ENCODE results near the gene LARP4B. TPM values are rescaled to one million over a fixed set of nuclear protein-coding genes. Genes with fewer than 3 reads are reported as not detected.

LARP4B gene
- polyA plus RNA-seq, 1 donor (not counting 4 experiments of a cell fraction or from before 2014, with no cell fraction given): 39.4 TPM

GRCh38 chr10:775245-776075, 156.0 kb downstream of the LARP4B start:
- Histone ChIP-seq H3K4me3 (ENCODE audit: control insufficient read depth in 2 of 3, extremely low read depth in 1 of 3, insufficient read depth in 2 of 3, low read depth in 1 of 3, low read length in 3 of 3) (no peak overlapping the region), H2AFZ (ENCODE audit: control insufficient read depth, low read length) (no peak overlapping the region), H3K9me1 (ENCODE audit: control insufficient read depth, extremely low read depth, insufficient read depth, low read length) (no peaks in the 10 kb centered on the region), H3K79me2 (ENCODE audit: control insufficient read depth, insufficient read depth, low read length) (no peaks in the 10 kb centered on the region), H3K36me3 (ENCODE audit: control insufficient read depth in 2 of 2, extremely low read depth in 1 of 2, insufficient read depth in 2 of 2, low read length in 2 of 2) (no peaks in the 10 kb centered on the region), H3K9me3 (ENCODE audit: control insufficient read depth, low read depth, low read length) (no peaks in the 10 kb centered on the region), H3K4me2 (ENCODE audit: control insufficient read depth, extremely low read depth, insufficient read depth, low read depth, low read length) (no peak overlapping the region), H4K20me1 (ENCODE audit: control insufficient read depth, extremely low read depth, insufficient read depth, low read length) (no peaks in the 10 kb centered on the region), H3K27ac (ENCODE audit: control insufficient read depth, insufficient read depth, low read length) (no peak overlapping the region), H3K9ac (ENCODE audit: control insufficient read depth, extremely low read depth, insufficient read depth, low read length) (no peak overlapping the region), H3K27me3 (ENCODE audit: control insufficient read depth, extremely low read depth, insufficient read depth, low read length) (peaks cover under 1% of the 10 kb centered on the region), H3K4me1 (ENCODE audit: control insufficient read depth, extremely low read depth, insufficient read depth, low read length) (no peaks in the 10 kb centered on the region)
- FAIRE-seq (no peak), DNase-seq (ENCODE audit: low read depth, low spot score) (no peak)
- dilution Hi-C loops (cut with MboI; ENCODE audit: extremely low pct_ligation_motif_present, low sequenced_read_pairs): no loop called here
- TF ChIP-seq CTCF (optimal IDR thresholded peaks at IDR 0.05 in 1 of 3, IDR thresholded peaks at IDR 0.05 in 1 of 3, conservative IDR thresholded peaks at IDR 0.05 in 1 of 3; ENCODE audit: extremely low read depth in 1 of 3, insufficient read depth in 2 of 3, low read length in 3 of 3) (no peak), EZH2 (IDR thresholded peaks at IDR 0.05; ENCODE audit: low read length) (no peak)

GRCh38 chr10:774661-775244, 156.8 kb downstream of the LARP4B start:
- Histone ChIP-seq H2AFZ (ENCODE audit: control insufficient read depth, low read length) (no peak overlapping the region), H3K4me1 (ENCODE audit: control insufficient read depth, extremely low read depth, insufficient read depth, low read length) (no peaks in the 10 kb centered on the region), H4K20me1 (ENCODE audit: control insufficient read depth, extremely low read depth, insufficient read depth, low read length) (no peaks in the 10 kb centered on the region), H3K79me2 (ENCODE audit: control insufficient read depth, insufficient read depth, low read length) (no peaks in the 10 kb centered on the region), H3K9ac (ENCODE audit: control insufficient read depth, extremely low read depth, insufficient read depth, low read length) (no peak overlapping the region), H3K4me3 (ENCODE audit: control insufficient read depth in 2 of 3, extremely low read depth in 1 of 3, insufficient read depth in 2 of 3, low read depth in 1 of 3, low read length in 3 of 3) (no peak overlapping the region), H3K36me3 (ENCODE audit: control insufficient read depth in 2 of 2, extremely low read depth in 1 of 2, insufficient read depth in 2 of 2, low read length in 2 of 2) (no peaks in the 10 kb centered on the region), H3K9me1 (ENCODE audit: control insufficient read depth, extremely low read depth, insufficient read depth, low read length) (no peaks in the 10 kb centered on the region), H3K27me3 (ENCODE audit: control insufficient read depth, extremely low read depth, insufficient read depth, low read length) (peaks cover 2% of the 10 kb centered on the region), H3K4me2 (ENCODE audit: control insufficient read depth, extremely low read depth, insufficient read depth, low read depth, low read length) (no peak overlapping the region), H3K9me3 (ENCODE audit: control insufficient read depth, low read depth, low read length) (no peaks in the 10 kb centered on the region), H3K27ac (ENCODE audit: control insufficient read depth, insufficient read depth, low read length) (no peak overlapping the region)
- FAIRE-seq (no peak), DNase-seq (ENCODE audit: low read depth, low spot score) (no peak)
- dilution Hi-C loops (cut with MboI; ENCODE audit: extremely low pct_ligation_motif_present, low sequenced_read_pairs): no loop called here
- no peak for TF ChIP-seq EZH2 (IDR thresholded peaks at IDR 0.05; ENCODE audit: low read length)
- TF ChIP-seq CTCF (optimal IDR thresholded peaks at IDR 0.05 in 1 of 3, IDR thresholded peaks at IDR 0.05 in 1 of 3, conservative IDR thresholded peaks at IDR 0.05 in 1 of 3; ENCODE audit: extremely low read depth in 1 of 3, insufficient read depth in 2 of 3, low read length in 3 of 3): no peak
